ENCODE measurements around the gene CABYR.

DNA sequence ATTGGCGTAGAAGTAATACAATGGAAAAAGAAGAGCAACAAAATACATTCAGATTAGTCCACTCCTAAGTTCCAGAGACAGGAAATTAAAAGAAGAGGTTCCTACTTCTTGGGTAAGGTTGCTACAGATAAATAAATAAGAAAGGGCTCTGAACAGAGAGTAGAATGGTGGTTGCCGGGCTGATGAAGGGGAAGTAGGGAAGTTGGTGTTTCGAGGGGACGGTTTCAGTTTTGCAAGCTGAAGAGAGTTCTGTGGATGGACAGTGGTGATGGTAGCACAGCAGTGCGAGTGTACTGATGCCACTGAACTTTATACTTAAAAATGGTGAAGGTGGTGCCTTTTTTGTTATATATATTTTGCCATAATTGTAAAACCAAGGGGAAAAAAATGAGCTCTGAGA is 48.2 kb downstream of the CABYR start:
- no peak for TF ChIP-seq CTCF (IDR thresholded peaks at IDR 0.05)
- TF ChIP-seq POLR2A (IDR thresholded peaks at IDR 0.05), result no peak

Measured in uterus (tissue), 2 donors.